ENCODE measurements around the gene WDR82. TPM values are rescaled to one million over a fixed set of nuclear protein-coding genes. Genes with fewer than 3 reads are reported as not detected.
A peak's percentile ranks its signal among the peaks of the same experiment; 100 is the strongest.

Gene WDR82
- total and polyA plus RNA-seq, 7 donors = 22.2 to 54.9 (median 46.8) TPM

GRCh38 chr3:52240059-52240885 lies 38.2 kb downstream of the WDR82 start:
- Histone ChIP-seq H3K4me3 (peak overlapping the region in 1 of 4 donors; percentile 78), H3K27me3 (no peaks in the 10 kb centered on the region), H3K4me1 (peaks cover 0 to 56% (median 52%) of the 10 kb centered on the region in 4 donors), H3K36me3 (no peaks in the 10 kb centered on the region), H3K9me3 (no peaks in the 10 kb centered on the region), H3K27ac (peak overlapping the region; percentile 93 to 97 (median 94))
- intact Hi-C loops (cut with DNase I) = no loop called here
- DNase-seq = peak; percentile 87
- 93 to 98% methylated on average over 1 of the region's 1 CpG for WGBS, 2 donors
- TF ChIP-seq CTCF (IDR thresholded peaks at IDR 0.05) = no peak
- TF ChIP-seq POLR2AphosphoS5 (IDR thresholded peaks at IDR 0.05) = peak in 1 of 4 donors; percentile 16

GRCh38 chr3:52238761-52239701 lies 39.4 kb downstream of the WDR82 start, which contains the start of gene TWF2:
Gene TWF2 (minus strand): TSS chr3:52239158. CDS start chr3:52239016, 142 bp downstream.
- intact Hi-C loops (cut with DNase I) = loop anchor here (2.0 kb wide), 1 partner anchor 40 kb away; the partner anchor contains the start of gene WDR82
- 0 to 1% methylated on average over 92 of the region's 92 CpGs for WGBS, 2 donors
- Histone ChIP-seq H3K9me3 (no peaks in the 10 kb centered on the region), H3K36me3 (peaks cover 0 to 9% (median 4%) of the 10 kb centered on the region in 4 donors), H3K27ac (peak within 1 kb of the TSS; percentile 93 to 97 (median 94)), H3K27me3 (no peaks in the 10 kb centered on the region), H3K4me3 (peak within 1 kb of the TSS; percentile 78 to 95 (median 87)), H3K4me1 (peaks cover 0 to 60% (median 53%) of the 10 kb centered on the region in 4 donors)
- DNase-seq = peak; percentile 89
- no peak for TF ChIP-seq EP300 (IDR thresholded peaks at IDR 0.05)
- peak; percentile 66 to 92 (median 81) for TF ChIP-seq POLR2AphosphoS5 (IDR thresholded peaks at IDR 0.05)
- peak in 1 of 2 donors; percentile 45 for TF ChIP-seq POLR2A (IDR thresholded peaks at IDR 0.05)
- peak in 3 of 4 experiments; percentile 20 to 55 (median 42) for TF ChIP-seq CTCF (IDR thresholded peaks at IDR 0.05)

- intact Hi-C loops (cut with DNase I) = loop anchor here (2.0 kb wide), 1 partner anchor 41 kb away; the partner anchor contains the start of gene WDR82
- H3K4me1 ChIP-seq = peaks cover 0 to 66% (median 54%) of the 10 kb centered on the region in 4 donors
These were observed 40.2 kb downstream of the WDR82 start for GRCh38 chr3:52238193-52238760.

More at GRCh38 chr3:52238193-52238760, 40.2 kb downstream of the WDR82 start:
- H3K36me3 ChIP-seq = peaks cover 0 to 16% (median 4%) of the 10 kb centered on the region in 4 donors
- peak overlapping the region; percentile 78 to 95 (median 87) for H3K4me3 ChIP-seq
- H3K9me3 ChIP-seq = no peaks in the 10 kb centered on the region
- WGBS, 2 donors = 22 to 29% methylated on average over 11 of the region's 11 CpGs
- no peak for DNase-seq
- peak overlapping the region; percentile 93 to 97 (median 94) for H3K27ac ChIP-seq
- no peaks in the 10 kb centered on the region for H3K27me3 ChIP-seq
- no peak for TF ChIP-seq POLR2A (IDR thresholded peaks at IDR 0.05)
- TF ChIP-seq EP300 (IDR thresholded peaks at IDR 0.05) = no peak
- no peak for TF ChIP-seq CTCF (IDR thresholded peaks at IDR 0.05)
- TF ChIP-seq POLR2AphosphoS5 (IDR thresholded peaks at IDR 0.05) = no peak
